IPS DF 4.7 (cell line): ENCODE results near the gene THSD4.
"Not testable (repeated sequence)": the region's sequence is repeated elsewhere in the genome, so short reads cannot be mapped to it uniquely, and the experiment has no call there.

Experiments
- DNase-seq: peaks from one replicate; pipeline ENCODE4 v3.0.0-alpha.2; 2013; ENCODE audit warnings: low spot score; ENCODE audit errors: extremely low read depth

The THSD4 gene

GRCh38 chr15:71422530-71423259 is 307.4 kb downstream of the THSD4 start:
- DNase-seq = no peak

DNA sequence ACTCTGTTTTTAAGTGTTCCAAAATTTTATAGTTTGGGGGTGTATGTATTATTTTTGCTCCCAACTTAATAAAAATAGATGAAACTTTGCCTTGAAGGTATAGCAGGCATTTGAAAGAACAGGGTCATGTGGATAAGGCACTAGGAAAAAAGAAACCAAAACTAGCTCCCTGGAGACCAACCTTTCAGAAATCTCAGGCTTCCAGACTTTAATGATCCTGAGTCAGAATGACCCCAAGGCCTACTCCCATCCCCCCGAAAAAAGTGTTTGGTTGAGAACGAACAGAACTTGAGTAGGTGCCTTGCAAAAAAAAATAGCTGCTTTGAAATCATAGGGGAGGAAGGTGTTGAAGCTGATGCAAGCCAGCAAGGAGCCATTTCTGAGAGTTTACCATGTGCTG is 309.5 kb downstream of the THSD4 start:
- no peak for DNase-seq

DNA sequence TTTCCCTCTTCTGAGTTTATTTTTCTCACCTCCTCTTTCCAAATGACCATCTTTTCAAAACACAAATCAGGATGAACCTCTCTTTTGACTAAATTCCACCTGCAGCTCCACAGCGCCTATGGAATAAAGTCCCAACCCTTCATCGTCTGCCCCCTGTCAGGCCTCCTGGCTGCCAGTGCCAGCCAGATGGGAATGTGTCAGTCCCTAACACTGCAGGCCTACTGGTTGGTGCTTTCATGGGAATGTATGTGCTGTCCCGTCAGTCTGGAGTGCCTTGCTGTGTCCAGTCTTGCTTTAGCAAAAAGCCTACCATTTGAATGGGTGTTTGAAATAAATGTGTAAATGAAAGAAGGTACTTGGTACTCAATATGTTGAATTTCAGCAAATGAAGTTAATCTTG is 310.1 kb downstream of the THSD4 start:
- DNase-seq = no peak

DNA sequence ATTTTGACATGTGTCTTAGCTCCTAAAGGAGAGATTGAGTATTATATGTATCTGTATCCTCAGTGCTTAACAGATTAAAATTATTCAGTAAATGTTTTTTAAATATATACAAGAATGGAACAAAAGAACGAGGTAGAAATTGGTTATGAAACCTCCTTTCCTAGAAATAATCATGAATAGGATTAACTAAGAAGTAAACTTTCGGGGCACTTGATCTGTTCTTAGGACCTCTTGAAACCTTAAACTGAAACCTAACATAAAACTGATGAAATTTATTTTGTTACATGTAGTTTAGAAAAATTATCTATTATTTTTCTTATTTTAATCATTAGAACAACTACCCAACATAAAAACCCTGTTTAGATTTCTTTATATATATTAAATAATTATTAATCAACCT is 311.5 kb downstream of the THSD4 start:
- DNase-seq = no peak

GRCh38 chr15:71430782-71431181 is 315.5 kb downstream of the THSD4 start:
- no peak for DNase-seq

GRCh38 chr15:71431343-71432336 is 316.4 kb downstream of the THSD4 start:
- no peak for DNase-seq

DNA sequence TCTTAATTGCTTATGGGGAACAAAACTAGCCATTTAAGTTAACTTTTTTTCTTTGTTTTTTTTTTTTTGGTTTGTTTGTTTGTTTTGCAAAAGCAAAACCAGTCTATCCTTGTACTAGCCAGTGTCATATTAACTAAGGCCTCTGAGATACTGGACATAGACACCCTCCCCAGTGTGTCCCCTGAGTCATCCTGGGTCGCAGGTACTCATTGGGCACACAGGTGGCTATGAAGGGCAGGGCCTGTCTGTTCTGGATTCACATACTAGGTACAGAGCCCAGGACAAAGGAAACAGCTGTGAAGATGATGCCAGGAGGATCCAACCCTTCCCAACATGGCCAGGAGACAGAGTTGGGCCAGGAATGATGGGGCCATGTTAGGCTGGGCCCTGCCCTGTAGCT is 318.1 kb downstream of the THSD4 start:
- no peak for DNase-seq

- no peak for DNase-seq
These were observed 319.5 kb downstream of the THSD4 start for GRCh38 chr15:71434774-71435173.

DNA sequence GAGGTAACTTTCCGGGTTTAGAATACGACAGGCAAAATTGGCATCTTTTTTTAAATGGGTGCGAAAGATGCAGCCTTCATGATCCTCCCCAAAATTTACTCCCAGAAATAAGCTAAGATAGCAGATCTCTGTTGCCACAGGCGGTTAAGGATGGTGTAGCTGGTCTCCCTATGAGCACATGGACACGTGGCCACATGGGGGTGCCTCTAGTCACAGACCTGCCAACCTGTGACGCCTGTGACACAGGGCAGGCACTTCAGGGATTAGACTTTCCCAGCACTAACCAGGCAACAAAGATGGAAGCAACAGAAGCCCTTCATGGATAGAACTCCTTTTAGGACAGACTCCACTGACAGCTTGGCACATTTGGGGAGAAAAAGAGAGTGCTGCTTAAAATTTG is 320.3 kb downstream of the THSD4 start:
- DNase-seq = no peak

DNA sequence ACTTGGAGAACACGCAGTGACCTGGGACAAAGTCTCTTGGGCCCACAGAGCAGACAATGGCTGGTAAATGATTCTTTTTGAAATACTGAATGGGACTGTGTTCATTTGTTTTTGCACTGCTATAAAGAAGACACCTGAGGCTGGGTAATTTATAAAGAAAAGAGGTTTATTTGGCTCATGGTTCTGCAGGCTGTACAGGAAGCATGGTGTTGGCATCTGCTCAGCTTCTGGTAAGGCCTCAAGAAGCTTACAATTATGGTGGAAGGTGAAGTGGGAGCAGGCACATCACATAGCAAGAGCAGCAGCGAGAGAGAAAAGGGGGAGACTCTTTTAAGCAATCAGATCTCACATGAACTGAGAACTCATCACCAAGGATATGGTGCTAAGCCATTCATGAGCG is 321.6 kb downstream of the THSD4 start:
- no peak for DNase-seq

GRCh38 chr15:71437404-71437803 is 322.1 kb downstream of the THSD4 start:
- DNase-seq = no peak

- no peak for DNase-seq
These were observed 322.6 kb downstream of the THSD4 start for GRCh38 chr15:71437919-71438318.

DNA sequence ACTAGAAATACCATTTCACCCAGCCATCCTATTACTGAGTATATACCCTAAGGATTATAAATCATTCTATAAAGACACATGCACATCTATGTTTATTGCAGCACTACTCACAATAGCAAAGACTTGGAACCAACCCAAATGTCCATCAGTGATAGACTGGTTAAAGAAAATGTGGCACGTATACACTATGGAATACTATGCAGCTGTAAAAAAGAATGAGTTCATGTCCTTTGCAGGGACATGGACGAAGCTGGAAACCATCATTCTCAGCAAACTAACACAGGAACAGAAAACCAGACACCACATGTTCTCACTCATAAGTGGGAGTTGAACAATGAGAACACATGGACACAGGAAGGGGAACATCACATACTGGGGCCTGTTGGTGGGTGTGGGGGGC is 324.2 kb downstream of the THSD4 start:
- not testable (repeated sequence) for DNase-seq

DNA sequence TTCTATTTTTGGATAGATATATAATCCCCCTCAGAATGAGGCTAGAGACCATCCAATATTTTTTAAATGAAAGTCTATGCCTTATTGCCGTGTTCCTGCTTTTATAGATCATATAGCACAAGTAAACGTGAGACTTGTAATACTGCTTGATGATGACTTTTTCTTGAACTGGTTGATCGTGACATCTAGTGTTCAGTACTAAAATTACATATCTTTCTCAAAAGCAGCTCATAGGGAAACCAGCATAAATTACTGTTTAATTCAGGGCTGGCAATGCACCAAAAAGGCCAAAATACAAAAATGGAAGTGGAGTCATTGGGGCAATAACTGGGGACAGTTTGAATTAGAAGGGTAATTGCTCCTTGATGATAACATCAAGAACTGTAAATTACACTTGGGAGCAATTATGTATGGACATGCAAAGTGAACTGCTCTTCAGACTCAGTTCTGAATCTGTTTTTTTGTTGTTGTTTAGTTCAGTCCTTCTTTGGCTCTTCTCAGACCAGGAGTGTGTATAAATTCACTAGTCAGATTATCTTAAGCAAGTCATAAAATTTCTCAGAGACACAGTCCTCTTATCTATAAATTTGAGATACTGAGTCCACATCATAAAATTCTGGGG is 325.3 kb downstream of the THSD4 start:
- DNase-seq = no peak

- no peak for DNase-seq
These were observed 328.3 kb downstream of the THSD4 start for GRCh38 chr15:71443538-71443937.

DNA sequence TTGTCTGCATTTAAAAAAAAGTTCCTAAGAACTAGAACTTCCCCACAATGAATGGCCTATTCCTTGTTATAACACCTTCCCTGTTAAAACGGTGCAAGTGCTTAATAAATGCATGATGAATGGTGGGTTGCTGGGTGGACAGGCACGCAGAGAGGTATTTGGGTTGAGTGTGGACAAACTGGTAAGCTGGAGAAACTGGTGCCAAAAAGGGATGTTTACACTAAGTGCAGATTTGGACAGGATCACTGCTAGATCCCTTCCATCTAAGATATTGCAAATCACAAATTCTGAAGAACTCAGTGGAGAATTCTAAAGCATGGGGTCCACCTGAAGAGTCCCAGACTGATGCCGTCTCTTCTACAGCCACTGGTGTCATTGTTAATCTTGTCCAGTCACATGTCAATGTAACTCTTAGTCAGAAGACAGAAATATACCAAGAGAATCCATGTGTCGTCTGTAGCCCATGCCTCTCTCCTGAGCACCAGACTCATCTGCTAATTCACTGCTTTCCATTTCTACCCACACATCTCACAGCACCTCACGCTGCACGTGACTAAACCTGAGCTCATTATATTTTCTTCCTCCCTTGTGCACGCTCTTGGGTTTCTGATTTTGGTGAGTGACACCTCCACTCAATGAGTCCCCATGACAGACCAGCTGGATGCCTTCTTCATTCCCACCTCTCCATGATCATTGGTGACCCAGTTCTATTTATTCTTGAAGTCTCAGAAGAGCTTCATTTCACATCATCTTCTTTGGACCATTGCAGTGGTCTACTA is 328.9 kb downstream of the THSD4 start:
- no peak for DNase-seq

DNA sequence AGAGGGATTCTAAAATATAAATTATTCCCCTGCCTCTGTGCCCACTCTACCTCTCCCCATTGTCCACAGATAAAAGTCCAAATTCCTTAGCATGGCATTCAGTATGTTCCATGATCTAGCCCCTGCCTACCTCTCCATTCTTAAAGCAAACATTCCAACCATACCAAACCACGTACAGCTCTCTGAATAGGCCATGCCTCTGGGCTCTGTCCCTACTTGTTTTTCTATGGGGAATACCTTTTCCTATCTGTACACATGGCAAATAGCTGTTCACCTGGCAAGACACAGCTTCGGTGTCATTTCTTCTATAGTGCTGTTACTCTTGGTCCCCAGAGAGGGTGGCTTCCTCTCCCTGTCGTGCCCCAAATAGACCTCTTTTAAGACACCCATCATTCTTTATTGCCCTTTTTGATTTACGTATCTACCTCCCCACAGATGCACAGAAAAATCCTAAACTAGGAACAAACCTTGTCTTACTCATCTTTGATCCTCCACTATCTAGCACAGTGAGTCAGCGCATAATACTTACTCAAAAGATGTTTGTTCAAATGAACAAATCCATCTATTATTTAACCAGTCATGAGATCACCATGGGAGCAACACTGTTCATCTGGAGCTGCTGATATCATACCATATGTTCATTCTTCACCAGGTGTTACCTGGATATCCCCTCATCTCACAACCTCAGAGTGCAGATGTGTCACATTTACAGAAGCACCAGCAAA is 329.8 kb downstream of the THSD4 start:
- DNase-seq = no peak

GRCh38 chr15:71447328-71448250 is 332.3 kb downstream of the THSD4 start:
- DNase-seq = no peak

- no peak for DNase-seq
These were observed 333.4 kb downstream of the THSD4 start for GRCh38 chr15:71448688-71449114.
